HCT116 (cell line): ENCODE results near the gene ALLC.

Source experiments
- EZH2 ChIP-seq: fragments of 200-600 bp; sonication (generic); IDR thresholded peaks from 2 replicates; pipeline ENCODE4 v1.6.1; 2017; ENCODE audit warnings: antibody characterized with exemption, mixed run types
- EZH2phosphoT487 ChIP-seq: fragments of 200-600 bp; IDR thresholded peaks from 2 replicates; pipeline ENCODE4 v1.6.1; 2018; ENCODE audit warnings: antibody characterized with exemption, borderline replicate concordance
- POLR2AphosphoS5 ChIP-seq: IDR thresholded peaks from 2 replicates; pipeline ENCODE4 v1.6.1; 2011; ENCODE audit warnings: mild to moderate bottlenecking, low read depth, low read length, moderate library complexity
- SP1 ChIP-seq: IDR thresholded peaks from 2 replicates; pipeline ENCODE4 v1.6.1; 2012; ENCODE audit warnings: low read depth
- YY1 ChIP-seq: IDR thresholded peaks from 2 replicates; pipeline ENCODE4 v1.6.1; 2011; ENCODE audit warnings: low read length, low read depth, moderate library complexity, mild to moderate bottlenecking; ENCODE audit not compliant: insufficient replicate concordance; ENCODE audit errors: extremely low read depth
- TF ChIP-seq, protein P1 (sequence below): IDR thresholded peaks from 2 replicates; pipeline ENCODE4 v1.6.1; 2012; ENCODE audit warnings: low read depth
- TF ChIP-seq, protein P2 (sequence below), 3 experiments: fragments of 200-600 bp in 1 of 3; sonication (generic) in 1 of 3; IDR thresholded peaks in 2 of 3; conservative IDR thresholded peaks in 1 of 3; 2 replicates each; pipeline ENCODE4 v1.5.1; 2012 to 2017; ENCODE audit warnings: low read depth in 2 of 3, low read length in 2 of 3, antibody characterized with exemption in 1 of 3, borderline replicate concordance in 1 of 3, control low read depth in 1 of 3, mild to moderate bottlenecking in 1 of 3, mixed read lengths in 1 of 3, mixed run types in 1 of 3, moderate library complexity in 1 of 3; ENCODE audit not compliant: insufficient read depth in 1 of 3

DNA sequence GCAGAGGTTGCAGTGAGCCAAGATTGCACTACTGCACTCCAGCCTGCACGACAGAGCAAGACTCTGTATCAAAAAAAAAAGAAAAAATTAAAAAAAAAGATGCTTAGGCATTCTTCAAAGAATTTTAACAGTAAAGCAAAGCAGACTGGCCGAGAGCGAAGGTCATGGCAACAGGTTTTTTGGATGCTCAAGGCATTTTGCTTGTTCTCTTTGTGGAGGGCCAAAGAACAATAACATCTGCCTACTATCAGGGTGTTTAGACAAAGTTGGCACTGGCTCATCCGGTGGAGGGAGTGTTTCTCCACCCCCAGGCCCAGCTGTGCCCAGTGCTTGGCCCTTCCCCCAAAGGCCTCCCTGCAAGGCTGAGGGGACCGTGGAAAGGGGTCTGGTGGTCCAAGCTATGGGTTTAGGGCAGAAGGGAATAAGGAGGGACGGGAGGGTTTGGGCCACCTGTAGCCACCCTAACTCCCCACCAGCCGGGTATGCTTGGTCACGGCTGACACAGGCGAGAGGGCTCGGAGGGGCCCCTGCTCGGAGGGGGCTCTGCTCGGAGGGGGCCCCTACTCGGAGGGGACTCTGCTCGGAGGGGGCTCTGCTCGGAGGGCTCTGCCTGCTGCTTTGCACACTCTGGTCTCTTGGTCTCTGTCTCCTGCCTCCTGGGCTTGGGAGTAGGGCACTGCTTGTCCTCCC, 26.7 kb upstream of the ALLC start:
- no peak for TF ChIP-seq EZH2phosphoT487
- TF ChIP-seq, protein P1, sequence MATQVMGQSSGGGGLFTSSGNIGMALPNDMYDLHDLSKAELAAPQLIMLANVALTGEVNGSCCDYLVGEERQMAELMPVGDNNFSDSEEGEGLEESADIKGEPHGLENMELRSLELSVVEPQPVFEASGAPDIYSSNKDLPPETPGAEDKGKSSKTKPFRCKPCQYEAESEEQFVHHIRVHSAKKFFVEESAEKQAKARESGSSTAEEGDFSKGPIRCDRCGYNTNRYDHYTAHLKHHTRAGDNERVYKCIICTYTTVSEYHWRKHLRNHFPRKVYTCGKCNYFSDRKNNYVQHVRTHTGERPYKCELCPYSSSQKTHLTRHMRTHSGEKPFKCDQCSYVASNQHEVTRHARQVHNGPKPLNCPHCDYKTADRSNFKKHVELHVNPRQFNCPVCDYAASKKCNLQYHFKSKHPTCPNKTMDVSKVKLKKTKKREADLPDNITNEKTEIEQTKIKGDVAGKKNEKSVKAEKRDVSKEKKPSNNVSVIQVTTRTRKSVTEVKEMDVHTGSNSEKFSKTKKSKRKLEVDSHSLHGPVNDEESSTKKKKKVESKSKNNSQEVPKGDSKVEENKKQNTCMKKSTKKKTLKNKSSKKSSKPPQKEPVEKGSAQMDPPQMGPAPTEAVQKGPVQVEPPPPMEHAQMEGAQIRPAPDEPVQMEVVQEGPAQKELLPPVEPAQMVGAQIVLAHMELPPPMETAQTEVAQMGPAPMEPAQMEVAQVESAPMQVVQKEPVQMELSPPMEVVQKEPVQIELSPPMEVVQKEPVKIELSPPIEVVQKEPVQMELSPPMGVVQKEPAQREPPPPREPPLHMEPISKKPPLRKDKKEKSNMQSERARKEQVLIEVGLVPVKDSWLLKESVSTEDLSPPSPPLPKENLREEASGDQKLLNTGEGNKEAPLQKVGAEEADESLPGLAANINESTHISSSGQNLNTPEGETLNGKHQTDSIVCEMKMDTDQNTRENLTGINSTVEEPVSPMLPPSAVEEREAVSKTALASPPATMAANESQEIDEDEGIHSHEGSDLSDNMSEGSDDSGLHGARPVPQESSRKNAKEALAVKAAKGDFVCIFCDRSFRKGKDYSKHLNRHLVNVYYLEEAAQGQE = no peak
- TF ChIP-seq, protein P2, sequence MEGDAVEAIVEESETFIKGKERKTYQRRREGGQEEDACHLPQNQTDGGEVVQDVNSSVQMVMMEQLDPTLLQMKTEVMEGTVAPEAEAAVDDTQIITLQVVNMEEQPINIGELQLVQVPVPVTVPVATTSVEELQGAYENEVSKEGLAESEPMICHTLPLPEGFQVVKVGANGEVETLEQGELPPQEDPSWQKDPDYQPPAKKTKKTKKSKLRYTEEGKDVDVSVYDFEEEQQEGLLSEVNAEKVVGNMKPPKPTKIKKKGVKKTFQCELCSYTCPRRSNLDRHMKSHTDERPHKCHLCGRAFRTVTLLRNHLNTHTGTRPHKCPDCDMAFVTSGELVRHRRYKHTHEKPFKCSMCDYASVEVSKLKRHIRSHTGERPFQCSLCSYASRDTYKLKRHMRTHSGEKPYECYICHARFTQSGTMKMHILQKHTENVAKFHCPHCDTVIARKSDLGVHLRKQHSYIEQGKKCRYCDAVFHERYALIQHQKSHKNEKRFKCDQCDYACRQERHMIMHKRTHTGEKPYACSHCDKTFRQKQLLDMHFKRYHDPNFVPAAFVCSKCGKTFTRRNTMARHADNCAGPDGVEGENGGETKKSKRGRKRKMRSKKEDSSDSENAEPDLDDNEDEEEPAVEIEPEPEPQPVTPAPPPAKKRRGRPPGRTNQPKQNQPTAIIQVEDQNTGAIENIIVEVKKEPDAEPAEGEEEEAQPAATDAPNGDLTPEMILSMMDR (IDR thresholded peaks at IDR 0.05 in 2 of 3, conservative IDR thresholded peaks at IDR 0.05 in 1 of 3; ENCODE audit: borderline replicate concordance in 1 of 3, insufficient read depth in 1 of 3, low read depth in 2 of 3, low read length in 2 of 3) = no peak
- no peak for TF ChIP-seq POLR2AphosphoS5
- no peak for TF ChIP-seq SP1
- TF ChIP-seq YY1 = no peak
- no peak for TF ChIP-seq EZH2
